GM12878 (cell line): Measurements from ENCODE around the gene KRT71. TPM values are rescaled to one million over a fixed set of nuclear protein-coding genes. Genes with fewer than 3 reads are reported as not detected.

Experiments
- ATAC-seq: fragments of 200-7000 bp; cut with Tn5 transposase; 3 replicates; pipeline ENCODE4 v1.9.1; 2020; ENCODE audit warnings: mild to moderate bottlenecking, moderate library complexity
- BruUV-seq: library from RNA; stranded (reverse); fragments of 400-500 nt; replicated peaks from 2 replicates; lab custom pipeline; 2021; lab: Mats Ljungman, UMichigan
- CTCF ChIA-PET: fragments of 300-600 bp; sonication (Branson Sonifier 250); formaldehyde crosslinking; extraction: SDS; loops from one replicate; lab custom pipeline; 2021; ENCODE audit warnings: inconsistent platforms; lab: Yijun Ruan, JAX
- POLR2A ChIA-PET: fragments of 350-600 bp; formaldehyde crosslinking; extraction: SDS; loops from one replicate; lab custom pipeline; 2021; ENCODE audit warnings: inconsistent platforms; lab: Charles Lee
- RAD21 ChIA-PET: fragments of 300-600 bp; sonication (Branson Sonifier 250); formaldehyde crosslinking; loops from one replicate; lab custom pipeline; 2023; ENCODE audit warnings: antibody characterized with exemption; ENCODE audit not compliant: unreplicated experiment; lab: Charles Lee
- SMC1A ChIA-PET: fragments of 300-600 bp; sonication (Branson Sonifier 250); formaldehyde crosslinking; loops from one replicate; lab custom pipeline; 2023; ENCODE audit not compliant: unreplicated experiment, uncharacterized antibody; lab: Charles Lee
- DNase-seq: peaks from one replicate; pipeline ENCODE4 v3.0.0-alpha.2; 2011; ENCODE audit warnings: low read depth, low spot score
- FAIRE-seq: peaks from 3 replicates; lab custom pipeline; 2011; peaks lifted over from hg19 to GRCh38; lab: Jason Lieb, UNC
- H2AFZ ChIP-seq: 2 replicates; pipeline ENCODE4 v1.6.0; 2011; ENCODE audit warnings: low read depth, low read length, control low read depth; ENCODE audit not compliant: control insufficient read depth
- H3K27ac ChIP-seq: 2 replicates; pipeline ENCODE4 v1.5.1; 2011; ENCODE audit warnings: control low read depth; ENCODE audit not compliant: control insufficient read depth, insufficient read depth
- H3K27me3 ChIP-seq, 2 experiments: replicated peaks in 1 of 2; 2 replicates each; pipeline versions ENCODE4 v1.6.0 to v1.6.1; 2011; ENCODE audit warnings: low read length in 1 of 2; ENCODE audit not compliant: control insufficient read depth in 2 of 2, insufficient read depth in 2 of 2
- H3K36me3 ChIP-seq, 2 experiments: 2 replicates each; pipeline ENCODE4 v1.5.1; 2011; ENCODE audit warnings: low read length in 1 of 2; ENCODE audit not compliant: control insufficient read depth in 2 of 2, insufficient read depth in 2 of 2
- H3K4me1 ChIP-seq: 2 replicates; pipeline ENCODE4 v1.6.1; 2011; ENCODE audit warnings: mild to moderate bottlenecking, low read length, moderate library complexity, mixed read lengths; ENCODE audit not compliant: control insufficient read depth, insufficient read depth
- H3K4me2 ChIP-seq: 2 replicates; pipeline ENCODE4 v1.6.0; 2011; ENCODE audit warnings: control low read depth; ENCODE audit not compliant: control insufficient read depth, insufficient read depth
- H3K4me3 ChIP-seq: fragments of 200-600 bp; sonication (generic); 2 replicates; pipeline ENCODE4 v1.5.1; 2016
- H3K79me2 ChIP-seq: 2 replicates; pipeline ENCODE4 v1.6.0; 2011; ENCODE audit warnings: low read length; ENCODE audit not compliant: control insufficient read depth, insufficient read depth
- H3K9ac ChIP-seq: 2 replicates; pipeline ENCODE4 v1.8.0; 2011; ENCODE audit warnings: low read length, control low read depth, mixed read lengths; ENCODE audit not compliant: control insufficient read depth, insufficient read depth
- H3K9me3 ChIP-seq: replicated peaks from 3 replicates; pipeline ENCODE4 v1.5.1; 2011; ENCODE audit warnings: mild to moderate bottlenecking, low read length; ENCODE audit not compliant: control insufficient read depth, insufficient read depth
- H4K20me1 ChIP-seq: 2 replicates; pipeline ENCODE4 v1.6.0; 2011; ENCODE audit not compliant: control insufficient read depth, insufficient read depth
- BACH1 ChIP-seq: fragments of 450-650 bp; IDR thresholded peaks from 2 replicates; pipeline ENCODE4 v1.6.1; 2017; ENCODE audit warnings: mild to moderate bottlenecking, borderline replicate concordance
- CBFB ChIP-seq: IDR thresholded peaks from 2 replicates; pipeline ENCODE4 v1.6.1; 2016; ENCODE audit warnings: antibody characterized with exemption, low read depth
- CBX3 ChIP-seq: fragments of 200-600 bp; sonication (generic); IDR thresholded peaks from 2 replicates; pipeline ENCODE4 v1.6.1; 2016; ENCODE audit warnings: low read depth, borderline replicate concordance
- CEBPB ChIP-seq, 2 experiments: fragments of 150-350 bp in 1 of 2; IDR thresholded peaks; 2 replicates each; pipeline ENCODE4 v1.6.1; 2012 to 2014; ENCODE audit warnings: low read depth in 2 of 2, low read length in 2 of 2, borderline replicate concordance in 1 of 2, inconsistent platforms in 1 of 2
- CUX1 ChIP-seq: IDR thresholded peaks from 2 replicates; pipeline ENCODE4 v1.6.1; 2012; ENCODE audit warnings: improper control_type of control experiment, low read depth, low read length; ENCODE audit not compliant: insufficient replicate concordance
- IRF5 ChIP-seq: fragments of 450-650 bp; IDR thresholded peaks from 2 replicates; pipeline ENCODE4 v1.6.1; 2017; ENCODE audit warnings: borderline replicate concordance
- LARP7 ChIP-seq: fragments of 450-650 bp; IDR thresholded peaks from 2 replicates; pipeline ENCODE4 v1.6.1; 2017; ENCODE audit warnings: mild to moderate bottlenecking
- NR2C1 ChIP-seq: fragments of 450-650 bp; IDR thresholded peaks from 2 replicates; pipeline ENCODE4 v1.6.1; 2017; ENCODE audit warnings: antibody characterized with exemption, mild to moderate bottlenecking, moderate library complexity
- POLR2AphosphoS5 ChIP-seq: IDR thresholded peaks from 2 replicates; pipeline ENCODE4 v1.6.1; 2011; ENCODE audit warnings: mild to moderate bottlenecking, low read length, inconsistent platforms
- RCOR1 ChIP-seq: conservative IDR thresholded peaks from 2 replicates; pipeline ENCODE4 v1.6.1; 2012; ENCODE audit warnings: low read depth, low read length, improper control_type of control experiment
- SMAD1 ChIP-seq: fragments of 450-650 bp; IDR thresholded peaks from 2 replicates; pipeline ENCODE4 v1.6.1; 2018; ENCODE audit warnings: mild to moderate bottlenecking, low read depth; ENCODE audit not compliant: partially characterized antibody
- SREBF2 ChIP-seq: IDR thresholded peaks from 2 replicates; pipeline ENCODE4 v1.6.1; 2012; ENCODE audit warnings: mild to moderate bottlenecking, low read length
- STAT3 ChIP-seq: IDR thresholded peaks from 2 replicates; pipeline ENCODE4 v1.6.1; 2011; ENCODE audit warnings: low read depth, low read length, improper control_type of control experiment
- TAF1 ChIP-seq: IDR thresholded peaks from 2 replicates; pipeline ENCODE4 v1.6.1; 2011; ENCODE audit warnings: mild to moderate bottlenecking, low read depth, low read length, borderline replicate concordance
- TCF3 ChIP-seq: IDR thresholded peaks from 2 replicates; pipeline ENCODE4 v1.6.1; 2012; ENCODE audit warnings: low read depth, mild to moderate bottlenecking, low read length, borderline replicate concordance; ENCODE audit not compliant: insufficient read depth
- WGBS: methylation state at CpG from one replicate; pipeline ENCODE4 v1.1.6; 2016; ENCODE audit warnings: low lambda C conversion rate; ENCODE audit not compliant: insufficient replicate concordance, insufficient coverage; ENCODE audit errors: missing lambda C conversion rate; 5-methylcytosine and 5-hydroxymethylcytosine counted together
- in situ Hi-C: fragments of 300-500 bp; cut with MboI; formaldehyde crosslinking; loops from 9 replicates; pipeline ENCODE4 v1.14.3; 2018; ENCODE audit warnings: mixed read lengths
- intact Hi-C: fragments of 100-400 bp; cut with micrococcal nuclease; formaldehyde crosslinking; loops from one replicate; pipeline ENCODE4 v1.14.2; 2022; ENCODE audit not compliant: unreplicated experiment
- polyA plus RNA-seq, 11 experiments: library from polyadenylated mRNA; depleted of rRNA in 4 of 11; unstranded in 6 of 11; stranded (reverse) in 5 of 11; fragments of >200 nt; fragmentation: Nextera tagmentation in 4 of 11; fragmentation: Illumina TruSeq in 1 of 11; extraction: Ambion mirVana in 4 of 11; extraction: Trizol in 1 of 11; gene quantifications; 1 replicate in 1 of 11; 2 replicates in 10 of 11; pipeline versions ENCODE4 v1.2.1 to v1.2.3, GENCODE V29; 2011 to 2016; ENCODE audit warnings: inconsistent platforms in 2 of 11, missing spikeins in 2 of 11, low read depth in 1 of 11
- total RNA-seq, 4 experiments: library from RNA; depleted of rRNA in 3 of 4; stranded (reverse); fragments of >200 nt in 3 of 4; fragmentation: Illumina TruSeq in 1 of 4; extraction: Trizol in 1 of 4; gene quantifications; 2 replicates each; pipeline versions ENCODE4 v1.2.1 to v1.2.3, GENCODE V29; 2013 to 2021

Gene KRT71
- total and polyA plus RNA-seq, 10 of the 15 experiments (the other 5 are each of a cell fraction or from before 2014, with no cell fraction given), result not detected

- H3K9me3 ChIP-seq, result no peaks in the 10 kb centered on the region
- ChIA-PET CTCF (interaction anchor here (1.2 to 1.7 kb wide), 2 partner anchors 14 to 21 kb away, joined by 3 read pairs; no protein-coding TSS in a partner anchor), RAD21 (no interaction called here), POLR2A (no interaction called here), SMC1A (no interaction called here)
- 7% methylated on average over 5 of the region's 5 CpGs for WGBS
- in situ Hi-C loops, result no loop called here
- no peaks in the 10 kb centered on the region for H4K20me1 ChIP-seq
- no peaks in the 10 kb centered on the region for H3K4me1 ChIP-seq
- no TSS peak for BruUV-seq
- no peak overlapping the region for H3K4me2 ChIP-seq
- intact Hi-C loops, result loop anchor here (10.0 kb wide), 1 partner anchor 125 kb away; no protein-coding TSS in a partner anchor
- DNase-seq, result no peak
- no peak overlapping the region for H2AFZ ChIP-seq
- ATAC-seq, result no peak
- no peak overlapping the region for H3K27ac ChIP-seq
- H3K79me2 ChIP-seq, result no peaks in the 10 kb centered on the region
- no peaks in the 10 kb centered on the region for H3K36me3 ChIP-seq
- FAIRE-seq, result no peak
- H3K9ac ChIP-seq, result no peak overlapping the region
- H3K4me3 ChIP-seq, result no peak overlapping the region
- peaks cover 0 to 6% of the 10 kb centered on the region in 2 experiments; a peak in 2 of 4 replicates for H3K27me3 ChIP-seq
- TF ChIP-seq STAT3 (no peak), SREBF2 (no peak), LARP7 (no peak), BACH1 (no peak), IRF5 (no peak), SMAD1 (no peak), NR2C1 (no peak), CEBPB (IDR thresholded peaks at IDR 0.05; ENCODE audit: borderline replicate concordance in 1 of 2, low read depth in 2 of 2, low read length in 2 of 2) (no peak), CBFB (no peak), TAF1 (no peak), TCF3 (no peak), RCOR1 (no peak), POLR2AphosphoS5 (no peak), CBX3 (no peak), CUX1 (no peak)
Observed at GRCh38 chr12:52499806-52500560, 53.0 kb downstream of the KRT71 start.
